Smooth muscle cell (in vitro differentiated cells): ENCODE results near the gene DLGAP1. TPM values are rescaled to one million over a fixed set of nuclear protein-coding genes. Genes with fewer than 3 reads are reported as not detected.
A peak's percentile ranks its signal among the peaks of the same experiment; 100 is the strongest.

ENCODE experiments used
- DNase-seq: peaks from one replicate; lab custom pipeline; 2025; ENCODE audit not compliant: unreplicated experiment; lab: John Stamatoyannopoulos, UW
- H2AFZ ChIP-seq: fragments of 200-600 bp; sonication (generic); 2 replicates; pipeline ENCODE4 v1.6.0; 2016; ENCODE audit warnings: antibody characterized with exemption, low read depth, mild to moderate bottlenecking
- H3F3A ChIP-seq: fragments of 200-600 bp; sonication (generic); 2 replicates; pipeline ENCODE4 v1.6.0; 2017; ENCODE audit warnings: antibody characterized with exemption, low read depth
- H3K27ac ChIP-seq: fragments of 200-600 bp; sonication (generic); 2 replicates; pipeline ENCODE4 v1.5.1; 2016; ENCODE audit warnings: low read depth, mild to moderate bottlenecking
- H3K27me3 ChIP-seq: fragments of 200-600 bp; sonication (generic); 2 replicates; pipeline ENCODE4 v1.6.1; 2016; ENCODE audit warnings: low read depth, mild to moderate bottlenecking
- H3K36me3 ChIP-seq: fragments of 200-600 bp; sonication (generic); 2 replicates; pipeline ENCODE4 v1.5.1; 2016; ENCODE audit warnings: low read depth
- H3K4me1 ChIP-seq: fragments of 200-600 bp; sonication (generic); 2 replicates; pipeline ENCODE4 v1.5.1; 2016; ENCODE audit warnings: low read depth
- H3K4me2 ChIP-seq: fragments of 200-600 bp; sonication (generic); 2 replicates; pipeline ENCODE4 v1.6.0; 2016; ENCODE audit warnings: mild to moderate bottlenecking
- H3K4me3 ChIP-seq: fragments of 200-600 bp; sonication (generic); 2 replicates; pipeline ENCODE4 v1.5.1; 2016; ENCODE audit warnings: mild to moderate bottlenecking
- H3K79me2 ChIP-seq: fragments of 200-600 bp; sonication (generic); 2 replicates; pipeline ENCODE4 v1.6.0; 2016; ENCODE audit warnings: low read depth, mild to moderate bottlenecking
- H3K9ac ChIP-seq: fragments of 200-600 bp; sonication (generic); 2 replicates; pipeline ENCODE4 v1.6.0; 2016; ENCODE audit warnings: low read depth
- H3K9me3 ChIP-seq: fragments of 200-600 bp; sonication (generic); replicated peaks from 2 replicates; pipeline ENCODE4 v1.5.1; 2016; ENCODE audit warnings: low read depth
- H4K20me1 ChIP-seq: fragments of 200-600 bp; sonication (generic); 2 replicates; pipeline ENCODE4 v1.6.0; 2016; ENCODE audit warnings: low read depth
- WGBS: methylation state at CpG from one replicate; pipeline ENCODE4 v1.1.7; 2016; ENCODE audit warnings: low lambda C conversion rate; 5-methylcytosine and 5-hydroxymethylcytosine counted together
- polyA plus RNA-seq: library from polyadenylated mRNA; unstranded; fragments of >200 nt; fragmentation: Nextera tagmentation; extraction: Ambion mirVana; gene quantifications from 2 replicates; pipeline ENCODE4 v1.2.1, GENCODE V29; 2016
- total RNA-seq: library from RNA; depleted of rRNA; stranded (reverse); fragments of >200 nt; gene quantifications from 2 replicates; pipeline ENCODE4 v1.2.3, GENCODE V29; 2014
- TF ChIP-seq, protein P1 (sequence below): fragments of 200-600 bp; sonication (generic); IDR thresholded peaks from 2 replicates; pipeline ENCODE4 v1.5.1; 2017; ENCODE audit warnings: borderline replicate concordance, mild to moderate bottlenecking, antibody characterized with exemption; ENCODE audit not compliant: insufficient read depth, poor library complexity, severe bottlenecking

Gene DLGAP1
- total and polyA plus RNA-seq, 2 experiments from 2014 or later = 2.6 to 11.3 TPM

DNA sequence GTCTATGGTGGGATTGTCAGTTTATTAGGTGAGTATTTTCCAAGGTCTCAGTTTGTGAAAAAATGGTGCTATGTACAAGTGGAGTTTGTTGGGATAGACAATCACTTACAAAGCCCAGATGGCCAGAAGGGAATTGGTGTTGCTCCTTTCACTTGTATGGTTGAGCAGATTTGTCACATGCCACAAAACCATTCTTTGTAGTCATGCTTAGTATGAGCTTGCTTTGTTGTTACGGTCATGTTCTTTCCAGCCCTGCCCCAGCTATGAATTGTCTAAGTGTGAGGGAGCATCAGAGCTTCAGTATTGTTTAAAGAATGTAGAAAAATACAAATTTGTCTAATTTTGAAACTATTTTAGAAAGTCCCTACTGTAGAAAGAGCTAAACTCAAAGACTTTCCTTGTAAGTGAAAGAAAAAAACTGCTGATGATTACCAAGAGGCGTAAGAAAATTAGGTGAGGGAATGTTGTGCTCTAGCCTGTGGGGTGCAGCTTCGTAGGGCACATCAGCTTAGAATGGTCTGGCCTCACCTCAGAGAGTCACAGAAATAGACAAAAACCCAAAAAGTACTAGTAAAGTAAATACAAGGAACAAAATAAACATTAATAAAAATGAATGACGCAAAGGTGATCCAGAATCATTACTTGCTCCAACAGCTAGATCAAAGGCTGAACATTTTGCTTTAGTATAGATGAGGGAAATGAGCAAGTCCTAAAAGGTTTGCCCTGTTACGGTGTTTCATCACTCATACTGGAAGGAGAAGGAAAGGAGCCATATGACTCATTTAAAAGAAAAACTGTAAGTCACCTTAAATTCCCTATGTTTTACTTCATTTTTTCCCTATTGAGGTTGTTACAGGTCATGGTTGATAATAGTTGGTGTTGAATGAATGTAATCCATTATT, 995.9 kb downstream of the DLGAP1 start:
- peaks cover 52% of the 10 kb centered on the region for H4K20me1 ChIP-seq
- no peaks in the 10 kb centered on the region for H3K9me3 ChIP-seq
- TF ChIP-seq, protein P1, sequence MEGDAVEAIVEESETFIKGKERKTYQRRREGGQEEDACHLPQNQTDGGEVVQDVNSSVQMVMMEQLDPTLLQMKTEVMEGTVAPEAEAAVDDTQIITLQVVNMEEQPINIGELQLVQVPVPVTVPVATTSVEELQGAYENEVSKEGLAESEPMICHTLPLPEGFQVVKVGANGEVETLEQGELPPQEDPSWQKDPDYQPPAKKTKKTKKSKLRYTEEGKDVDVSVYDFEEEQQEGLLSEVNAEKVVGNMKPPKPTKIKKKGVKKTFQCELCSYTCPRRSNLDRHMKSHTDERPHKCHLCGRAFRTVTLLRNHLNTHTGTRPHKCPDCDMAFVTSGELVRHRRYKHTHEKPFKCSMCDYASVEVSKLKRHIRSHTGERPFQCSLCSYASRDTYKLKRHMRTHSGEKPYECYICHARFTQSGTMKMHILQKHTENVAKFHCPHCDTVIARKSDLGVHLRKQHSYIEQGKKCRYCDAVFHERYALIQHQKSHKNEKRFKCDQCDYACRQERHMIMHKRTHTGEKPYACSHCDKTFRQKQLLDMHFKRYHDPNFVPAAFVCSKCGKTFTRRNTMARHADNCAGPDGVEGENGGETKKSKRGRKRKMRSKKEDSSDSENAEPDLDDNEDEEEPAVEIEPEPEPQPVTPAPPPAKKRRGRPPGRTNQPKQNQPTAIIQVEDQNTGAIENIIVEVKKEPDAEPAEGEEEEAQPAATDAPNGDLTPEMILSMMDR = no peak
- H3K27ac ChIP-seq = peak overlapping the region; percentile 99
- no peak for DNase-seq
- no peak overlapping the region for H3K4me3 ChIP-seq
- peaks cover 5% of the 10 kb centered on the region for H3K36me3 ChIP-seq
- peaks cover 50% of the 10 kb centered on the region for H3F3A ChIP-seq
- WGBS = 71% methylated on average over 5 of the region's 5 CpGs
- H3K9ac ChIP-seq = peak overlapping the region; percentile 9
- no peak overlapping the region for H2AFZ ChIP-seq
- peaks cover 63% of the 10 kb centered on the region for H3K4me1 ChIP-seq
- no peaks in the 10 kb centered on the region for H3K27me3 ChIP-seq
- H3K4me2 ChIP-seq = peak overlapping the region; percentile 52
- peaks cover 56% of the 10 kb centered on the region for H3K79me2 ChIP-seq

DNA sequence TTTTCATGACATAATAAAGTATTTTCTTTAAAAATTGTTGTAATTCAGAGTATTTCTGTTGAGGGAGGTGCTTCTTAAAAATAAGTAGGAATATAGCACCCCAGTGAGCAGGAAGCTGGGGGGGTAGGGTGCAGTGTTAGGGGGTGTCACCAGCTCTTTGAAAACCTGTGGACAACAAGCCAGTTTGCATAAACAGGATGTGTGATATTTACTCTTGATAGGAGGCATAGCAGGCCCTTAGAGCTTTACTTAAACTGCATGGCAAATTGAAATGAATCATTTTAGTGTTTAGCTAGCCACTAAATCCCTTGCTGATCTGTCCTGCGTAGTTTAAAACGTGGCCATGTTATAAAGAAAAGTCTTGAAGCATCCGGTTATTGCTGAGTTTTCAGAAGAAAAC, 996.7 kb downstream of the DLGAP1 start:
- Histone ChIP-seq H3K9me3 (no peaks in the 10 kb centered on the region), H3K79me2 (peaks cover 61% of the 10 kb centered on the region), H2AFZ (no peak overlapping the region), H3K36me3 (peaks cover 5% of the 10 kb centered on the region), H3K4me2 (peak overlapping the region; percentile 52), H3K4me3 (no peak overlapping the region), H3K27me3 (no peaks in the 10 kb centered on the region), H3K9ac (peak overlapping the region; percentile 9), H3K27ac (peak overlapping the region; percentile 99), H3K4me1 (peaks cover 68% of the 10 kb centered on the region), H3F3A (peaks cover 55% of the 10 kb centered on the region), H4K20me1 (peaks cover 58% of the 10 kb centered on the region)
- no peak for DNase-seq
- TF ChIP-seq, protein P1 = no peak
- 31% methylated on average over 3 of the region's 3 CpGs for WGBS

DNA sequence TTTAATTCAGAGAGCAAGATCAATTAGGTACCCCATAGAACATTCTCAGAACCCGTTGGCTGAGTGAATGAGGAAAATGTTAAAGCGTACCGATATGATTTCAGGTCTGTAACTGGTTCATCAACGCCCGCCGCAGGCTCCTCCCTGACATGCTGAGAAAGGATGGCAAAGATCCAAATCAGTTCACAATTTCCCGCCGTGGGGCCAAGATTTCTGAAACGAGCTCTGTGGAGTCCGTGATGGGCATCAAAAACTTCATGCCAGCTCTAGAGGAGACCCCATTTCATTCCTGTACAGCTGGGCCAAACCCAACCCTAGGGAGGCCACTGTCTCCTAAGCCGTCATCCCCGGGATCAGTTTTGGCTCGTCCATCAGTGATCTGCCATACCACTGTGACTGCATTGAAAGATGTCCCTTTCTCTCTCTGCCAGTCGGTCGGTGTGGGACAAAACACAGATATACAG, 997.8 kb downstream of the DLGAP1 start:
- peaks cover 69% of the 10 kb centered on the region for H4K20me1 ChIP-seq
- H3K36me3 ChIP-seq = peaks cover 5% of the 10 kb centered on the region
- WGBS = 87% methylated on average over 15 of the region's 15 CpGs
- H3K79me2 ChIP-seq = peaks cover 72% of the 10 kb centered on the region
- no peaks in the 10 kb centered on the region for H3K9me3 ChIP-seq
- no peak overlapping the region for H3K9ac ChIP-seq
- no peak overlapping the region for H3K4me2 ChIP-seq
- H3K27ac ChIP-seq = peak overlapping the region; percentile 99
- H3K27me3 ChIP-seq = no peaks in the 10 kb centered on the region
- no peak overlapping the region for H3K4me3 ChIP-seq
- TF ChIP-seq, protein P1 = no peak
- no peak for DNase-seq
- no peak overlapping the region for H2AFZ ChIP-seq
- H3K4me1 ChIP-seq = peaks cover 62% of the 10 kb centered on the region
- H3F3A ChIP-seq = peaks cover 58% of the 10 kb centered on the region
